Epithelial cell of proximal tubule (primary cell): ENCODE results near the gene PTPRB. TPM values are rescaled to one million over a fixed set of nuclear protein-coding genes. Genes with fewer than 3 reads are reported as not detected.

ENCODE experiments used
- DNase-seq: peaks from one replicate; pipeline ENCODE4 v3.0.0-alpha.2; 2011; ENCODE audit warnings: low read depth
- H3K4me3 ChIP-seq: 2 replicates; pipeline ENCODE4 v1.5.1; 2011; ENCODE audit warnings: low read depth, mild to moderate bottlenecking, low read length
- CTCF ChIP-seq: conservative IDR thresholded peaks from 2 replicates; pipeline ENCODE4 v1.5.1; 2012; ENCODE audit warnings: low read depth, mild to moderate bottlenecking, low read length
- total RNA-seq: library from RNA; depleted of rRNA; stranded (reverse); fragments of >200 nt; gene quantifications from 2 replicates; pipeline ENCODE4 v1.2.3, GENCODE V29; 2015

Gene PTPRB
- total RNA-seq, 1 donor from 2014 or later = 1.6 TPM

GRCh38 chr12:70486588-70486987 lies 150.6 kb downstream of the PTPRB start:
- no peak overlapping the region for H3K4me3 ChIP-seq
- TF ChIP-seq CTCF = no peak
- DNase-seq = no peak

- no peak for TF ChIP-seq CTCF
- no peak for DNase-seq
- H3K4me3 ChIP-seq = no peak overlapping the region
Measured at GRCh38 chr12:70485704-70486103, 151.5 kb downstream of the PTPRB start.

GRCh38 chr12:70484464-70484863 lies 152.8 kb downstream of the PTPRB start:
- no peak overlapping the region for H3K4me3 ChIP-seq
- no peak for DNase-seq
- no peak for TF ChIP-seq CTCF

GRCh38 chr12:70482764-70483163 lies 154.5 kb downstream of the PTPRB start:
- no peak overlapping the region for H3K4me3 ChIP-seq
- TF ChIP-seq CTCF = no peak
- DNase-seq = no peak

- TF ChIP-seq CTCF = no peak
- no peak for DNase-seq
- H3K4me3 ChIP-seq = no peak overlapping the region
Measured at GRCh38 chr12:70469221-70469820, 167.9 kb downstream of the PTPRB start.

GRCh38 chr12:70468741-70469140 lies 168.5 kb downstream of the PTPRB start:
- no peak for TF ChIP-seq CTCF
- no peak overlapping the region for H3K4me3 ChIP-seq
- DNase-seq = no peak

- no peak for TF ChIP-seq CTCF
- no peak for DNase-seq
- H3K4me3 ChIP-seq = no peak overlapping the region
Measured at GRCh38 chr12:70467918-70468733, 169.1 kb downstream of the PTPRB start.
